Activated CD8-positive, alpha-beta memory T cell treated with anti-CD3 and anti-CD28 coated beads, Interleukin-2, amount 50 U/mL, for 48 hours (primary cell): ENCODE data around the gene FILIP1L.
"Not testable (repeated sequence)": the region's sequence is repeated elsewhere in the genome, so short reads cannot be mapped to it uniquely, and the experiment has no call there.

ENCODE experiments used
- DNase-seq: peaks from one replicate; pipeline ENCODE4 v3.0.0-alpha.2; 2020

FILIP1L gene

DNA sequence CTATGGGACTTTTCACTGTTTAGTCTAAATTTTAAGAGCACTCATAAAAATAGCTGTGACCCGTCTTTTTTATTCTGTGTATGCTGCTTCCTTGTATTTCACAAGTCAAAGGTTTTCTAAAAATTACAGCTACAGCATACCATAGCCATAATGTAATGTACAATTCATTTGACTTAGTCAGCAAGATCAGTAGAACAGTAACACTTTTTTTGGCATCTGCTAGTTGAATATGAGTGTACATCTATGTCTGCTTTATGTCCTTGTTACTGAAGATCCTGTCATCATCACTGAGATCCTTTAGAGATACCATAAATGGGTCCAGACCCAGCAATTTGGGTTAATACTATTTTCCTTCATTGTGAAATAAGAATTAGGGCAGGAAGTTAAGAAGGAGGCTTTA is 254.5 kb downstream of the FILIP1L start:
- DNase-seq: no peak

DNA sequence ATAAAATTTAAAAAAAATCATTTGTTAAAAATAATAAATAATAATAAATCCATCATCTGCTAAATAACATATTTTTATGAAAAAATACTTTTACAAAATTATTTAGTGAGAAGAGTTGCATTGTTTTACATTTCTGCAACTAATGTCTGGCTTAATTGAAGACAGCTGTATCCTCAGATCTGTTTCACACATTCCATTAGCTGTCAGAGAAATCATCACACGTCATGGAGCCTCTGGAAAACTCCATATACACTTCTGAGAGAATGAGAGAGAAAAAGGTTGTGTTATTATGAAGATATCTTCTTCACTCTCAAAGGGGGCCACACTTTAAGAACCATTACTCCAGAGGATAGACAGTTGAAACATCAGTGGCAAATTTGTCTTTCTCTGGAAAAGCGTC is 255.8 kb downstream of the FILIP1L start:
- DNase-seq: no peak

DNA sequence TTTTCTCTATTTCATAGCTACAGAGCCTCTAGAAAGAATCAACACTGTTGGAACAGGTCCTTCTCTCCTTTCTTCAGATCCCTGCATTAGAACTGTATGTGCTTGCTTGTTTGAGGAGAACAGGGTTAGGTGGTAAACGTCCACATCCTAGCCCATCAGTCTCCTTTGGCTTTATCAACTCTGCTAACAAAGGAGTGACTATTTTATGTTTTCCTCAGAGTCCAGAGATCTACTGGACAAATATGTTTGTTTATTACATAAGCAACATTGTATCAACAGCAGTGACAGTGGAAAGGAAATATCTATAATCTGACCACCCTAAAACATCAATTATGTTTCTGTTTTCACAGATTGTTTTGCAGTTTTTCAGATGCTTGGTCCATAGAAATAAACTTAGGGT is 257.0 kb downstream of the FILIP1L start:
- DNase-seq: no peak

DNA sequence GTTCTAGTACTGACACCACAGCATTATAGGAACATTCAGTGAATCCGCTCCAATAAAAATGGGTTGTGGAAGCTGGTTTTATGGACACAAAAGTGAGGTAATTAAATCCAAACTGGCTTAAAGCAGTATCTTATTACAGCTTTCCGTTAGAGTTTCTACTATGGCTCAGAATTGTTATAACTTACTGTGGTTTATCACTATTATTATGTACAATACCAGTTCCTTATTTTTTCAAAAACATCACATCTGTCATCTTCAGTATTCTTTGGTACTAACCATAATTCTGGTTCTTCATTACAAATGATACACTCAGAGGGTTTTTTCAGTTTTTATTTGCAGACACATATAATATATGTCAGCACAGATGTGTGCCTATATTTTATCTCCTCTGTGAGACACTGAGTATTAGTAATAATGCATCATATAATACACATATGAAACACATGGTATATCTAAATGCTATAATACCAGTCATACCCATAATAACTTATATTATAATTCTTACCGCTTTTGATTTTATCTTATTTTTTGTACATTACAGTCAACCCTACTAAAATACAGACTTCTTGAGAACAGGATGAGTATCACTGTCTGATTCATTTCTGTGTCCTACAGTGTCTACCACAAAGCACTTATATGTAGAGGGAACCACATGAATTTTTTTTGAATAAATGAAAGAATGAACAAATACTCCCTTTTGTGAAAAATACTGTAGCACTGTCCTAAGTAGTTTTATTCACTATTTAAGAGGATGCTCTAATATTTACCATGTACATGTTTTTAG is 257.7 kb downstream of the FILIP1L start:
- DNase-seq: no peak

DNA sequence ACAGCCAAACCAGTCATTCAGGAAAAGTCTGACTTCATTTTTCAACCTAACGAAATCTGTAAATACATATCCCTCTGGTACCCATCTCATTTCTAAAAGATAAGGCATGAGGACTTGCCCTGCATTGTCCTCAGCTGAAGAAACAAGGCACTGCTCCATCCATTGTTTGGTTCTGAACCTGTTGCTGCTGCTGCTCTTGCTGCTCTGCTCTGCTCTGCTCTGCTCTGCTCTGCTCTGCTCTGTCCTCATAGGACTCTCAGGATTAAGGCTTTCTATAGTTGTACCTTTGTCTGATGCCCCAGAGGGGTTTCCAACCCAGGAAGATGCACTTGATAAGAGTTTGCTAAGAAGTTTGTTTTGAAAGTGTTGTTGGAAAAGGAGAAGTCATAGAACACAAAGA is 258.4 kb downstream of the FILIP1L start:
- no peak for DNase-seq

DNA sequence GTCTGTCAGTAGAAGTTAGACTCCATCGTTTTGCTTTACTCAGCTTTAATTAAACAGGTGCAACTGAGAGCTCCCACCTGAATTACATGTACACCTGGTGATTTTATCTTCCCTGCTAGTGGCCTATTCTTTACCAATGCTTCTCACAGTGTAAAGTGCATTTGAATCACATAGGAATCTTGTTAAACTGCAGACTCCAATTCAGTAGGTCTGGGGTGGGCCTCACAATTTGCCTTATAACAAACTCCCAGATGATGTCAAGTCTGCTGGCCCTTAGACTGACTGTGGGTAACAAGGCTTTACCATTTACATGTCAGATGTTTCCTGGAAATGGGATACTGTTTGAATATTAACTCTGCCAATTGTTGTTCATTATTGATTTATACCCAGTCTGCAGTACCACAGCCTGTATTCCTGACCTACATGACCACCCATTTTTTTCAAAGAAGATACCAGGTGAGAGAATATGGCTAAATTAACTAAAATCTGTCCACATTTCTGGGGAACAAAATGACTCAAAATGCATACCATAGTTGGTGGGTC is 259.5 kb downstream of the FILIP1L start:
- DNase-seq: no peak

DNA sequence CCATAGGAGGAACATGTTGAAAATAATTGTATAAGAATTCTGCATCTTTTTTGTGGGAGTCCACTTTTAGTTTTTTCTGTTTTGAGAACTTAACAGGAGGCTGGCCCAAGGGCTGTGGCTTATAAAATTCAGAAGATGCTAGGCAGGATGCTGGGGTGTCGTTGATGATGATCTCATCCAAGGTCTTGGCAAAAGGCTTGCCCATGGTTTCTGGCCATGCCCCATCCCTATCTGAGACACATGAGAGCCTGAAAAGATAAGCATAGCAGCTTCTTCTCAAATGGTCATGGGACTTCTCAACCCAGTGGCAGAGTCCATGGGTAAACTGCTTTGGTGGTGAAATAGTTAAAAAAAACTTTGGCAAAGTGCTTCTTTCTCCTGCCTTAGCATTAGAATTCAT is 261.4 kb downstream of the FILIP1L start:
- DNase-seq: no peak

DNA sequence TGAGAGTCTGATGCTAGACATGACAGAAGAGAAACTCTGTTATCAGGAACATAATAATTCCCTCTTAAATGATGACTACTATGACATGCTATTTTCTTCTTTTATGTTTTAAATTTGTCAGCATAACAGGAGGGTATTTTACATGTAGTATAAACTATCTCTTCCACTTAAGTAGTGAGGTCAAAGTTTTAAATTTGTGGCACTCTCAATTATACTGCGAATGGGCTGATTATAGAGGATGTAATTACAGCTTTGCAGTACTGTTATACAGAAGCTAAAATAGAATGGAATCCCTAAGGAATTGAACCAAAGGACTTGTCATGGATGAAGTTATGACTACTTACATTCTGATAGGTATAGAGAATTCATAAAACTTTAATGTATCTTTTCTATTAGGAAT is 262.3 kb downstream of the FILIP1L start:
- DNase-seq: no peak

DNA sequence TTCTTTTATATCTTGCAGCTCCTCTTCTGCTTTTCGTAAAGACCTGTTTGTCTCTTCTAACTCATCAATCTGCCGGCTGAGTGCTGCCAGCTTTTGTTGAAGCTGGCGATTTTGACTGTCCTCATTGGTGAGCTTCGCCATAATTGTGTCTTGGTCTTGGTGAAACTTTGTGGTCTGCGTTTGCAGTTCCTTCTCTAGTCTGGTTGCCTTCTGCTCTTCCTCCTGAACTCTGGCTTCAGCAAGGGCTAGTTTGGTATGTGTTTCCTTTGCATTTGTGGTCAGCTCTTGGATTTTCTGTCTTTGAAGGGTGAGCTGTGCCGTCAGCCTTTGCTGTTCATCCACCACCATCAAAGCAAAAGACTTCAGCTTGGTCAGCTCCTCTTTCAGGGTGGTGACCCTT is 263.7 kb downstream of the FILIP1L start:
- DNase-seq: no peak

DNA sequence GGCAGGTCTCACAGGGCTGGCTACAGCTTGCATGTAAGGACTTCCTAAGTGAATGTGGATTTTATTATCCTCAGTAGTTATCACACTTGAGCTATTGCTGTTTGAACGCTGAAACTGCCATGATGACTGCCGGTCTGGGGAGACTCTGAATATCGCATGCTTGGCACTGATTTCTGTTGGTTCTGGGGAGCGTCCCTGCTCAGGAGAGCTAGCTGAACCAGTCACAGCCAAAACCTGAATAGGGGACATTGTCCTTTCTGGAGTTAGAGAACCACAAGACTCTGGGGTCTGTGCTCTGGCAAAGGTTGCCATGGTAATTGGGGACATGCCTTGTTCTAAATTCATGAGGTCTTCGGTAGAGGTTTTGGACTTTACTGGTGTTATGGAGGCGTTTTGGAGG is 265.9 kb downstream of the FILIP1L start:
- DNase-seq: no peak

DNA sequence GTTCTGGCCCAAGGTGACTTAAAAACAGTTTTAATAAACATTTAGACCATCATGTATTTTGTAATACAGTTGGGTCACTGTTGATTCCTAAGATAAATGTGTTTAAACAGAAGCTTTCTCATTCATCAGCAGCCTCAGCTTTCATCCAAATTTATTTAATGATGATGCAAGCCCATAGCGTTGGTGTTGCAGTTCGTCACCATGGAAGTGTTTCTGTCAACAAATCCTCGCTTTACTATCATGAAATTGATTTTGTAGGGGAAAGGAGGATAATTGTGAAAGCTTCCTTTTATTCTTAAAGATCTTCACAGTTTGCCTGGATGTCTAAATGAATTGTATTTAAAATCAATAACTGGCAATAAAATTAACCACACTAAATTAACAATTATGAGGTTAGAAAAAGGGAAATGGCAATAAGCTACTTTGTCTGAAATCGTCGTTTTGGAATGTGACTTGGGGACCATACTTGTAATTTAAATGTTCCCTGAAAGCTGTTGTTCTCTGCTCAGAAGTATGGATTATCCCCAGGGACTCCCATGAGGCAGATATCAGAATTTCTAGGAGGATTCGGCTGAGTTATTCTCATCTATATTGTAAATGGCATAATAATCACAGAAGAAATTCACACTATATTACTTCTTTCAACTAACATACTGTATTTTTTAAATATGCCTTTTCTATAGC is 267.7 kb downstream of the FILIP1L start:
- no peak for DNase-seq

DNA sequence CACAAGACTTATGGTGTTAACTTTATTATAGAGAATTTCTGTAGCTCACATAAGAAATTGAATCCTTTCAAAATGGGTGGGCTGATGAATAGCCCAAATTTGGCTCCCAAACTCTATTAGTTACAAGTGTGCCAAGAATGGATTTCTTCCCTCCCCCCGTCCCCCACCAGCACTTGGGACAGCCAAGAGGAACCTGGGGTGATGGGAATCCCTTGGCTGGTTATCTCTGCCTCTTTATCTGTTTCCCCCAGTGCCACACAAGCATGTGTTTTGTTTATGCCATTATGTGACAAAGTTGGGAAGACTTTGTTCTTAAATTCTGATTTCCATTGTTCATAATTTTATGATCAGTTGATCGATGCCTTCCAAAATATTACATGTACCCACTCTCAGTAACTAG is 268.3 kb downstream of the FILIP1L start:
- DNase-seq: no peak

DNA sequence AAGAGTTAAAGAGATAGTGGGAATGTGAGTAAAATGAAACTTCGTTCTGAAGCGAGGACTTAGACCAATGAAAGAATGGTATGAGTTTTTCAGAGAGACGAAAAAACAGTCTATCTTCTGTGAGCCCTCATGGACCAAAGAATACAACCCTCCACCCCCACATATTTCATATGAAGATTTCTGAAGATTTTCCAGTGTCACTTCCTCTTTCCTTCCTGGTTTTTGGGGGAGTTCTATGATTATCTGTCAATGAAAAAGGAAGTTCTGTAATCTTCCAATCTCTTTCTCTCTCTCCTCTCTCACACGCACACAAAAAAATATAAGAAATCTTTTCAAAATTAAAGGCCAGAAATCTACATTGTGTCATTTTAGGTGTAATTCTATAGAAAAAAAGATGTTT is 269.0 kb downstream of the FILIP1L start:
- no peak for DNase-seq

DNA sequence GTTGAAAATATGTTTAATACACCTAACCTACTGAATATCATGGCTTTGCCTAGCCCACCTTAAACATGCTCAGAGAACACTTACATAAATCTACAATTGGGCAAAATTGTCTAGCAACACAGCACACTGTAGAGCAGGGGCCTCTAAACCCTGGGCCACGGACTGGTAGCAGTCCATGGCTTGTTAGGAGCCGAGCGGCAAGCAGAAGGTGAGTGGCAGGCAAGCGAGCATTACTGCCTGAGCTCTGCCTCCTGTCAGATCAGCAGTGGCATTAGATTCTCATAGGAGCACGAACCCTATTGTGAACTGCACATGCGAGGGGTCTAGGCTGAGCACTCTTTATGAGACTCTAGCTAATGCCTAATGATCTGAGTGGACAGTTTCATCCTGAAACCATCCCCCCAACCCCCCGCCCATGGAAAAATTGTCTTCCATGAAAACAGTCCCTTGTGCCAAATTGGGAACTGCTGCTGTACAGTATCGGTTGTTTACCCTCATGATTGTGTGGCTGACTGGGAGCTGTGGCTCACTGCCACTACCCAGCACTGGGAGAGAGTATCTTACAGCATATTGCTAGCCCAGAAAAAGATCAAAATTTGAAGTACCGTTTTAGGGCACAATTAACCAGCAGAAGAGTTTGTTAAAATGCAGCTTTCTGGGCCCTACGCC is 270.6 kb downstream of the FILIP1L start:
- no peak for DNase-seq

DNA sequence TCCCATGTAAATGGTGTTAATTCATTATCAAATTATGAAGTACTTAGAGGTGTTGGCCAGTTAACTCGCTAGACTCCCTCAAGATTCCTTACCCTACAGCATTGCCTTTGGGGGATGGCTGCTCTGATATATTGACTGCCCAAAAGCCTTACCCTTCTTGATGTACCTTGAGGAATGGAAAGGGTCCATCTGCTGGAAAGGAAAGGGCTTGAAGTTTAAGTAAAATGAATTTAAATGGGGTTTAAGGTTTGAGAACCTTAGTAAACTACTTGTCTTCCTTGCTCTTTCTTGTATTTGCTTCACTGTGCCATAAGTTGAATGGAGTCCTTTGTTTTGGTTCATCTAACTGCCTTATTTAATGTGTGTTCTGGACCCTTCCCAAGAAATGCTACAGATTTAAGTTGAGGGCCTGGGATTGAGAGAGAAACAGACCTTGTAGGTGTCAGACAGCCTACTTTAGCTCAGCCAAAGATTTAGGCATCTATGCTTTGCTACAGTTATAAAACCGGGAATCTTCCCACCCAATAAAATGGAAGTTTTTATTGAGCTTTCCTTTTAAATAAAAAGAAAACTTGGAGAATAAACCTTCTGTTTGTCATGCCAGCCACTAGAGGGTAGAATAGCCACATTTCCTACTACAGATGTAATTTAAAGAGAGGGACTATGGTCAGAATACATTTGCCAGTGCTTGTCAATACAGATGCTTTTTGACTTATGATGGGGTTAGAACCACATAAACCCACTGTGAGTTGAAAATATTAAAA is 271.3 kb downstream of the FILIP1L start:
- no peak for DNase-seq

DNA sequence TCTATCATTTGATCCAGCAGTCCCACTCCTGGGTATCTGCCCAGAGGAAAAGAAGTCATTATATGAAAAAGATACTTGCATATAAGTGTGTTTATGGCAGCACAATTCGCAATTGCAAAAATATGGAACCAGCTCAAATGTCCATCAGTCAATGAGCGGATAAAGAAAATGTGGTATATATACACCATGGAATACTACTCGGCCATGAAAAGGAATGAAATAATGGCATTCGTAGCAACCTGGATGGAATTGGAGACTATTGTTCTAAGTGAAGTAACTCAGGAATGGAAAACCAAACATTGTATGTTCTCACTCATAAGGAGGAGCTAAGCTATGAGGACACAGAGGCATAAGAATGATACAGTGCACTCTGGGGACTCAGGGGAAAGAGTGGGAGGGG is 272.4 kb downstream of the FILIP1L start:
- not testable (repeated sequence) for DNase-seq

DNA sequence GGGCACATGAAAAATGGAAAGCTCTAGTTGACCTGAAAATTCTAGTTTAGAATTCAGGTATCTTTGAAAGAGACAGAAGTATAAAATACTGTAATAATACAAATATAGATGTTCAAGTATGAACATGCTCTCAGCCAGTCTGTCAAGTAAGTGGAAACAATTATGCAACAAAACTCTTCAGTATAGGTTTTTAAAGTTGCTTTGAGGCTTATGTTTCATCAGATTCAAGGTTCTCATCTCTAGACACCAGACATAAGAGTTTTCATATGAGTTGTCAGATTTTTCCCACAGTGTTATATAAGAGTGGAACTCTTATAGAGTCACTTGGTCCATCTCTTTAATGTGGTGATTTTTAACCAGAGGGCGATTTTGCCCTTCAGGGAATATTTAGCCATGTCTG is 274.7 kb downstream of the FILIP1L start:
- no peak for DNase-seq

DNA sequence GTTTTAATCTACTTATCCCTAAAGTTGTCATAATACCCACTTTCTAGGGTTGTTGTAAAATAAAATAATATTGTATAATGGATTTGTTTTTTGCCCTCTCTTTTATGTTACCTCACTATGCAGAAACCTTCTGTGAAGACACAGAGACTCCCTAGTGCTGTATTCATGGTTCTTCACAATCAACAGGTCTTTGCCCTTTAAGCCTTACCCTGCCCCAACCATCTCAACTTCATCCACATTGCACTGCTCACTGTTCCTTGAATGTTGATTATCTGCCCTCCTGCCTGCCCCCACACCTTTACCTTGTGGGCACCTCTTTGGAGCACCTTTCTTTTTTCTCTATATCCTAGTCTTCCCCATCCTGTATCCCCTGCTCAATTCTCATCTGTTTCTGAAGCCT is 275.5 kb downstream of the FILIP1L start:
- no peak for DNase-seq

DNA sequence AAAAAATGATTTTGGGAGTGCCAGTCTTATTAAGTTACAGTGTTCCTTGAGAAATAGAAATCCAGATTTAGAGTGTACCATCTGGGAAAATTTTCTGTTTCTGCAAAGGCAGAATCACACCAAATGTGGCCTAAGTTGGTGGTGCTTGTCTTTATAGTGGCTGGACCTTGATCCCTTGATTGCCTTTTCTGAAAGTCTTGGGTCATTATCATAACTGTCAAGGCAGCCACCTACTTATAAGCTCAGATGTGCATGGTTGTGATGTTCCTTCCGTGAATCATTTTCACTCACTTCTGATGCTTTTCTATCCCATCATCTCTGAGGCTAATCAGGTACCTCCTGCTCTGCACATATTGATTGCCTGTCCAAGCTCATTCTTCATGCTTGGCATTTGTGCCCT is 276.6 kb downstream of the FILIP1L start:
- no peak for DNase-seq

DNA sequence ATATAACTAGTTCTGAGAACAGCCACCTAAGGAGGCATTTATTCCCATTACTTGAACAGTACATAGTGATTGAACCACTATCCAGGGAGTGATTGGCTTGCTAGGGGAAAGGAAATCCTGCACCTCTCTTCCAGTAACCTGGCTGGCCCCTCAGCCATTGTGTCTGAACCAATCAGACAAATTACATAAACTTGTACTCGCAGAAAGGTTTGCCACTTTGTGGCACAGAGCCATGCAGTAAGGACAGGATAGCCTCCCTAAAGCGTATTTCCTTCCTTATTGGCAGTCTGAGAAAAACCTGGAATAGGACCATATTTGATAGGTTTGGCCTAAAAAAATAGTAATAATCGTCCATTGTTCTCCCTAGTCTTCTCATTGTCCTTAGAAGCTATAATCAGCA is 277.6 kb downstream of the FILIP1L start:
- no peak for DNase-seq

DNA sequence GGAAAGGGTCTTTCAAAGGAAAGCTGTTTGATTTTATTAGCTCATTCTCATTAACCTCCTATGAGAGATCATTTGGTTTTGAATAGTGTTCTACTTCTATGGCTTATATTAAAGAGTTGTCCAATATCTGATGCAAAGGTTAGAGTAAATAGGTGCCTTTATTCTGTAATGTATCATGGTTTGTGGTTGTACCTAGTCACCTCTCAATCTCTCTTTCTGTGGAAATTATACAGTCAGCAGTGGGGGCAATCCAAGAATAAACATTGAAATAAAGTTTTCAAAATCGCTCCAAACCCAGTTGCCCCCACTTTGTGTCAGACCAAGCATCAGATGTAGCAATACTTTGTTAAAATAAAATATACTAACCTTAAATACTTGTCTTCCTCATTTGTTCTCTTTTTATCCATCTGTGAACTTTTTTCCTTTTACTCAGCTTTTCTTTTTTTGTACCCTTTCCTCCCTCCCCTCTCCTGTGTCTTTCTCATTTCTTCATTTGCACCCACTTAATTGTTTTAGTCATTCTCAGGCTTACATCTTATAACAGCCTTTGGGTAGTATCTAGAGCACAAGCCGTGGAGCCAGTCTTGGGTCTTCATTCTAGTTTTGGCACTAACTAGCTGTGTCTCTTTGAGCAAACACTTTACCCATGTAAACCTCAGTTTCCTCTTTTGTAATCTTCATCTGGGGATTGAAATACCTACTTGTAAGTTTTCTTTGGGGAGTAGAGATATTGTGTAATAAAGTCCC is 279.9 kb downstream of the FILIP1L start:
- no peak for DNase-seq

DNA sequence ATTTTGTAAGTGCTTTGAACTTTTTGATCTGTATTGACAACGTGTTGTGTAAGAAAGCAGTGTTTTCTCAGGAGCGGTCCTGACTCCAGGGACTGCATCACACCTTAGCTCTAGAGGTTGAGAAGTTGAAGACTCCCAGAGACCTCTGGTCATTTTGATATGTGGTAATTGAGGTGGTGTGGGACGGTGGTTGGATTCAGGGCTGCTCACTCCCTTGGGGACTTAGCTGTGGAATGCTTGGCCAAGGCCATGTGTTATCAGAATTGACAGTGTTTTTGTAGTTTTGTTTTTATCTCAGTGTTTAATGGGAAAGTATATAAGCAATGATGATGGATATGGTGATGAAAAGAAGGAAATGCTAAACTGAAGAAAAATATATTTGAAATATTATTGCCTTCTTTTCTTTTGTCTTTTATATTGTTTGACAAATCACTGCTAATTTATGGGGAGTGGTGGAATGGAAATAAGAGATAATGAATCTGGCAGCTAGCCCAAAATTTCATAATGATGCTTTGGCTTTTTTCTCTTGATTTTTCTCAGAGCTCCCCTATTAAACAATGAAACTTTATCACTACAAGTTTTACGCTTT is 280.6 kb downstream of the FILIP1L start:
- DNase-seq: no peak
